Thoracic aorta (tissue), 2 donors: ENCODE results near the gene PACSIN2. TPM values are rescaled to one million over a fixed set of nuclear protein-coding genes. Genes with fewer than 3 reads are reported as not detected.
A peak's percentile ranks its signal among the peaks of the same experiment; 100 is the strongest.

ENCODE experiments used
- ATAC-seq: fragments of 150-250 bp; one replicate; pipeline ENCODE4 v1.8.0; 2017; ENCODE audit warnings: low read depth; ENCODE audit not compliant: insufficient number of reproducible peaks, low FRiP score
- DNase-seq: peaks from one replicate; pipeline ENCODE4 v3.0.0-alpha.2; 2020; ENCODE audit warnings: low spot score
- H3K27ac ChIP-seq, 2 donors: fragments of 200-600 bp; sonication (generic); 1 replicate in 1 of 2; 2 replicates in 1 of 2; pipeline ENCODE4 v1.5.1; 2016; ENCODE audit warnings: mild to moderate bottlenecking in 2 of 2, moderate library complexity in 2 of 2
- H3K27me3 ChIP-seq: fragments of 200-600 bp; sonication (generic); replicated peaks from 2 replicates; pipeline ENCODE4 v1.6.0; 2016; ENCODE audit warnings: mild to moderate bottlenecking; ENCODE audit not compliant: insufficient read depth
- H3K36me3 ChIP-seq: fragments of 200-600 bp; sonication (generic); one replicate; pipeline ENCODE4 v1.5.1; 2016
- H3K4me1 ChIP-seq, 2 donors: fragments of 200-600 bp; sonication (generic); 1 replicate in 1 of 2; 2 replicates in 1 of 2; pipeline versions ENCODE4 v1.5.1 to v1.6.0; 2016; ENCODE audit warnings: low read depth in 2 of 2, mild to moderate bottlenecking in 1 of 2; ENCODE audit not compliant: control insufficient read depth in 1 of 2
- H3K4me3 ChIP-seq: fragments of 200-600 bp; sonication (generic); 2 replicates; pipeline ENCODE4 v1.5.1; 2016; ENCODE audit warnings: mild to moderate bottlenecking
- H3K9me3 ChIP-seq: fragments of 200-600 bp; sonication (generic); 2 replicates; pipeline ENCODE4 v1.5.1; 2016
- CTCF ChIP-seq: fragments of 200-600 bp; sonication (generic); IDR thresholded peaks from one replicate; pipeline ENCODE4 v1.5.1; 2019; ENCODE audit warnings: antibody characterized with exemption
- total RNA-seq, 2 donors: library from RNA; depleted of rRNA; stranded (reverse); fragments of >200 nt; gene quantifications; one replicate each; pipeline versions ENCODE4 v1.1.0 to v1.2.3, GENCODE V29; 2016

The PACSIN2 gene
- total RNA-seq, 2 donors from 2014 or later, result 135 to 155 TPM

GRCh38 chr22:42933485-42934091, 81.4 kb downstream of the PACSIN2 start:
- no peak for TF ChIP-seq CTCF
- H3K27ac ChIP-seq, result peak overlapping the region; percentile 97
- no peaks in the 10 kb centered on the region for H3K9me3 ChIP-seq
- no peaks in the 10 kb centered on the region for H3K27me3 ChIP-seq
- peak overlapping the region; percentile 57 for H3K4me3 ChIP-seq
- ATAC-seq (peak; percentile 84), DNase-seq (no peak)
- H3K4me1 ChIP-seq, result peaks cover 94 to 98% of the 10 kb centered on the region in 2 donors
- H3K36me3 ChIP-seq, result no peaks in the 10 kb centered on the region

DNA sequence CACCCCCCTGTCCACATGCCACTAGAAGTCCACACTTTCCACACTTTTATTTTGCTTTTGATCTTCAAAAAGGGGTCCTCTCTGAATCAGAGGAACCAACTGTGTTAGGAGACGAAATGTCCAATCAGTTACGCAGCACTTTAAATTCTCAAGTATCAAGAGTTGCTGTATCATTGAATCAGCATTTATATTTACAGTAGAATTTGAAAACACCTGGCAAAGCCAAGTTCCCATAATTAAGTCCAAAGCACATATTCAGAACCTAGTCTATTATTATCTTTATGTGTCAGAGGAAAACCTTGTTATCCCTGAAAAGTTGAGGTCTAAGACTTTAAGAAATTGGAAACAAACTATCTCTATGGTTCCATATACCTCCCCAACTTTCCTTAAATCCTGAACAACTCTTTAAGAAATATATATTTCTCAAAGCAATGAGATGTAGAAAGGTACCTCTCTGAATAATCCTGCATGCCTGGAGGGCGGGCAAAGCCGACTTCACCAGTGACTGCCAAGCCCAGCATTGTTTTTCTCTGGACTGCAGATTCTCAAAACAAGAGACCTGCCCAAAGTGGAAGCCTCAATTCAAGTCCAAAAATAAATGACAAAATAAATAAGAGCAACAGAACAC, 82.0 kb downstream of the PACSIN2 start:
- ATAC-seq, result no peak
- Histone ChIP-seq H3K9me3 (no peaks in the 10 kb centered on the region), H3K27ac (peak overlapping the region; percentile 94 to 97), H3K36me3 (no peaks in the 10 kb centered on the region), H3K4me3 (peak overlapping the region; percentile 57), H3K4me1 (peaks cover 91 to 98% of the 10 kb centered on the region in 2 donors), H3K27me3 (no peaks in the 10 kb centered on the region)
- no peak for DNase-seq
- TF ChIP-seq CTCF, result no peak

DNA sequence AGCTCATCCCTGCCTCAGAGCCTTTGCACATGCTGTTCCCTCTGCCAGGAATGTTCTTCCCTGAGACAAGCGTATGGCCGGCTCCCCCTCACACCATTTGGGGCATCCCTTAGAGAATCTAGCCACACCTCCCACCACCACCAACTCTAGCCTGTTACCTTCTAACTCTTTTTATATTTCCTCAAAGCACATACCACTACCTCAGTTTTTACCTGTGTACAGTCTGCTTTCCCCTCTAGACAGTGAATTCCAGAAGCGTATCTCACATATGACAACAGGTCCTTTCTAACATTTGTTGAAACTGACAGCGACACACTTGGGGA, 82.8 kb downstream of the PACSIN2 start:
- DNase-seq (no peak), ATAC-seq (no peak)
- Histone ChIP-seq H3K9me3 (no peaks in the 10 kb centered on the region), H3K36me3 (no peaks in the 10 kb centered on the region), H3K27ac (peak overlapping the region; percentile 94 to 97), H3K4me3 (peak overlapping the region; percentile 57), H3K4me1 (peaks cover 86 to 98% of the 10 kb centered on the region in 2 donors), H3K27me3 (no peaks in the 10 kb centered on the region)
- TF ChIP-seq CTCF, result no peak

- peak overlapping the region; percentile 94 to 97 for H3K27ac ChIP-seq
- peaks cover 84 to 98% of the 10 kb centered on the region in 2 donors for H3K4me1 ChIP-seq
- H3K4me3 ChIP-seq, result peak overlapping the region; percentile 34
Observed at GRCh38 chr22:42931421-42932196, 83.3 kb downstream of the PACSIN2 start.

More at GRCh38 chr22:42931421-42932196, 83.3 kb downstream of the PACSIN2 start:
- Histone ChIP-seq H3K9me3 (no peaks in the 10 kb centered on the region), H3K36me3 (no peaks in the 10 kb centered on the region), H3K27me3 (no peaks in the 10 kb centered on the region)
- no peak for DNase-seq
- no peak for TF ChIP-seq CTCF
- ATAC-seq, result no peak
